Measurements from ENCODE around the gene KCTD4. TPM values are rescaled to one million over a fixed set of nuclear protein-coding genes. Genes with fewer than 3 reads are reported as not detected.
A peak's percentile ranks its signal among the peaks of the same experiment; 100 is the strongest.

KCTD4 gene
- total RNA-seq, 4 donors from 2014 or later, result not detected

DNA sequence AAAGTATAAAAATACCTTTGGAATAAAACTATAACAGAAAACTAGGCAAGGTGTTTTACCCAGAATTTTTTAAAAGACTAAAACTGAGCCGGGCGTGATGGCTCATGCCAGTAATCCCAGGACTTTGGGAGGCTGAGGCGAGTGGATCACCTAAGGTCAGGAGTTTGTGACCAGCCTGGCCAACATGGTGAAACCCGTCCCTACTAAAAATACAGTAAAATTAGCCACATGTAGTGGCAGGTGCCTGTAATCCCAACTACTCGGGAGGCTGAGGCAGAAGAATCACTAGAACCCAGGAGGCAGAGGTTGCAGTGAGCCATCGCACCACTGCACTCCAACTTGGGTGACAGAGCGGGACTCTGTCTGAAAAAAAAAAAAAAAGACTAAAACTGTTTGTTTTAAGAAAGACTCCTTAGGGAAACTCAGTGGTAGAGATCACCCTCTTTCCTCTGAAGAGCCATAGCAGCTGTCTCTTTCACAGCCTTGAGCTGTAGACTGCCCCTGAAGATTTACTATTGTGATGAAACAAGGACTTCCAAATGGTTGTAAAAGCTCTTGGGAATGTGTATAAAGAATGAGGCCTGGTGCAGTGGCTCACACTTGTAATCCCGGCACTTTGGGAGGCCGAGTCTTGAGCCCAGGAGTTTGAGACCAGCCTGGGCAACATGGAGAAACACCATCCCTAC, 14.7 kb upstream of the KCTD4 start:
- intact Hi-C loops (cut with DNase I), result no loop called here
- 96% methylated on average over 9 of the region's 9 CpGs for WGBS
- Histone ChIP-seq H3K4me3 (no peak overlapping the region), H3K27me3 (no peaks in the 10 kb centered on the region), H3K27ac (replicated peaks in 1 of 4) (no peak overlapping the region), H3K9me3 (no peaks in the 10 kb centered on the region), H3K36me3 (no peaks in the 10 kb centered on the region), H3K4me1 (peaks cover 4 to 15% (median 10%) of the 10 kb centered on the region in 4 donors)
- no peak for TF ChIP-seq EP300 (IDR thresholded peaks at IDR 0.05)
- TF ChIP-seq POLR2A (IDR thresholded peaks at IDR 0.05; ENCODE audit: low read depth), result no peak
- TF ChIP-seq, protein P1, sequence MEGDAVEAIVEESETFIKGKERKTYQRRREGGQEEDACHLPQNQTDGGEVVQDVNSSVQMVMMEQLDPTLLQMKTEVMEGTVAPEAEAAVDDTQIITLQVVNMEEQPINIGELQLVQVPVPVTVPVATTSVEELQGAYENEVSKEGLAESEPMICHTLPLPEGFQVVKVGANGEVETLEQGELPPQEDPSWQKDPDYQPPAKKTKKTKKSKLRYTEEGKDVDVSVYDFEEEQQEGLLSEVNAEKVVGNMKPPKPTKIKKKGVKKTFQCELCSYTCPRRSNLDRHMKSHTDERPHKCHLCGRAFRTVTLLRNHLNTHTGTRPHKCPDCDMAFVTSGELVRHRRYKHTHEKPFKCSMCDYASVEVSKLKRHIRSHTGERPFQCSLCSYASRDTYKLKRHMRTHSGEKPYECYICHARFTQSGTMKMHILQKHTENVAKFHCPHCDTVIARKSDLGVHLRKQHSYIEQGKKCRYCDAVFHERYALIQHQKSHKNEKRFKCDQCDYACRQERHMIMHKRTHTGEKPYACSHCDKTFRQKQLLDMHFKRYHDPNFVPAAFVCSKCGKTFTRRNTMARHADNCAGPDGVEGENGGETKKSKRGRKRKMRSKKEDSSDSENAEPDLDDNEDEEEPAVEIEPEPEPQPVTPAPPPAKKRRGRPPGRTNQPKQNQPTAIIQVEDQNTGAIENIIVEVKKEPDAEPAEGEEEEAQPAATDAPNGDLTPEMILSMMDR (IDR thresholded peaks at IDR 0.05), result no peak
- TF ChIP-seq POLR2AphosphoS5 (IDR thresholded peaks at IDR 0.05), result no peak
- no peak for DNase-seq (ENCODE audit: extremely low spot score)

DNA sequence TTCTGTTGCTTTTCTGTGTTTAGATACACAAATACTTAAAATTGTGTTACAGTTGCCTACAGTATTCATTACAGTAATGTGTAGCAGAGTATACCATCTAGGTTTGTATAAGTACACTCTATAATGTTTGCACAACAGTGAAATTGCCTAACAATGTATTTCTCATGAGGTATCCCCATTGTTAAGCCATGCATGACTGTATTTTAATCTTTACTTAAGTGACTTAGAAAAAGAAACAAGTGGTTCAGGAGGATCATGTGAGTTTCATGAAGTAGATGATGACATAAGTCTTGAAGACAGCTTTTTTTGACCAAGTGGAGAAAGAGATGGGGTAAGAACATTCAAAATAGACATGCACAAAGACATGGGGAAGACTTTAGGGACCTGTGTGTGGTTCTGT, 8.4 kb upstream of the KCTD4 start:
- intact Hi-C loops (cut with DNase I), result no loop called here

DNA sequence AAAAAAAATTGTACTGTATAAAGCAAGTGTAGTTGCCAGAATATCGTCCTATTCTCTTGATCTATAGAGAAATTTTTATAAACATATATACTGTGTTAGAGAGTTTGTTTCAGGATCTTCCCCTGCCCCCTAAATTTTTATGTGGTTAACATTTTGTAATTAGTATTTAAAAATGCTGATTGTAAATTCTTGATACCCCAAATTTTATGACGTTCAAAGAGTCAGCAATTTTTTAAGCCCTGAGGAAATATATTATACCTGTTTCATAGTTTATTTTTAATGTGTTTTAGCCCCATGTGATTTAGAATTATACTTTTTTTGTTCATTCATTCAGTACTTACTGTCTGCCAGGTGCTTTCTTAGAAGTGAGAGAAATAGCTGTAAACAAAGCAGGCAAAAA, 7.3 kb upstream of the KCTD4 start:
- Histone ChIP-seq H3K27ac (replicated peaks in 1 of 4) (peak overlapping the region in 1 of 4 donors; percentile 65), H3K9me3 (no peaks in the 10 kb centered on the region), H3K4me1 (peaks cover 14 to 31% (median 27%) of the 10 kb centered on the region in 4 donors), H3K4me3 (no peak overlapping the region), H3K27me3 (no peaks in the 10 kb centered on the region), H3K36me3 (peaks cover 0 to 11% (median 0%) of the 10 kb centered on the region in 4 donors)
- intact Hi-C loops (cut with DNase I), result no loop called here
- no peak for TF ChIP-seq POLR2AphosphoS5 (IDR thresholded peaks at IDR 0.05)
- TF ChIP-seq EP300 (IDR thresholded peaks at IDR 0.05), result no peak
- TF ChIP-seq, protein P1 (IDR thresholded peaks at IDR 0.05), result no peak
- TF ChIP-seq POLR2A (IDR thresholded peaks at IDR 0.05; ENCODE audit: low read depth), result no peak
- no peak for DNase-seq (ENCODE audit: extremely low spot score)
- 93% methylated on average over 2 of the region's 2 CpGs for WGBS

More for the DNA sequence above, 8.4 kb upstream of the KCTD4 start:
- H3K4me1 ChIP-seq, result peaks cover 14 to 31% (median 27%) of the 10 kb centered on the region in 4 donors
- no peaks in the 10 kb centered on the region for H3K27me3 ChIP-seq
- no peak for DNase-seq (ENCODE audit: extremely low spot score)
- peaks cover 0 to 11% (median 0%) of the 10 kb centered on the region in 4 donors for H3K36me3 ChIP-seq
- no peak overlapping the region for H3K27ac ChIP-seq (replicated peaks in 1 of 4)
- H3K9me3 ChIP-seq, result no peaks in the 10 kb centered on the region
- TF ChIP-seq, protein P1 (IDR thresholded peaks at IDR 0.05), result no peak
- TF ChIP-seq EP300 (IDR thresholded peaks at IDR 0.05) (no peak), POLR2A (IDR thresholded peaks at IDR 0.05; ENCODE audit: low read depth) (no peak), POLR2AphosphoS5 (IDR thresholded peaks at IDR 0.05) (no peak)
- H3K4me3 ChIP-seq, result no peak overlapping the region

DNA sequence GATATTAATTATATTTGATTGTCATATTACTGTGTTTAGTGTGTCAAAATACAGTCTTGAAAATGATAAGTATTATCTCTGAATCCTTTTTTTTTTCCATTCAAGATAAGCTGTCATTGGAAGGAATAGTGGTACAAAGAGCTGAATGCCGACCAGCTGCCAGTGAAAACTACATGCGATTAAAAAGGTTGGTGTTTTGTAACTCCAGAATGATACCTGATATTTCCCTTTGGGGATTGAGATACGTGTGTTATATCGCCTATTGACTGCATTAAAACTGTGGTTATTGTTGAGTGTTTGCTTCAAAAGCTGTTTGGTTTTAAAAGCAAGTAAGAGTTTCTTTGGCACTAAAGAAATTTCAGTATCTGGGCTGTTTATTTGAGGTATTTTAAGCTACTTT, 6.5 kb upstream of the KCTD4 start:
- intact Hi-C loops (cut with DNase I), result no loop called here
- Histone ChIP-seq H3K4me3 (peak overlapping the region in 2 of 4 donors; percentile 2 to 21), H3K4me1 (peaks cover 14 to 31% (median 27%) of the 10 kb centered on the region in 4 donors), H3K36me3 (peaks cover 0 to 11% (median 0%) of the 10 kb centered on the region in 4 donors), H3K27me3 (no peaks in the 10 kb centered on the region), H3K27ac (replicated peaks in 1 of 4) (peak overlapping the region; percentile 65 to 73 (median 70)), H3K9me3 (no peaks in the 10 kb centered on the region)
- 57% methylated on average over 4 of the region's 4 CpGs for WGBS
- DNase-seq (ENCODE audit: extremely low spot score), result no peak
- TF ChIP-seq, protein P1 (IDR thresholded peaks at IDR 0.05), result no peak
- TF ChIP-seq POLR2AphosphoS5 (IDR thresholded peaks at IDR 0.05) (no peak), POLR2A (IDR thresholded peaks at IDR 0.05; ENCODE audit: low read depth) (no peak), EP300 (IDR thresholded peaks at IDR 0.05) (no peak)

Data from esophagus muscularis mucosa (tissue), 4 donors.